Measurements from ENCODE around the gene HDGFL2.

HDGFL2 gene

DNA sequence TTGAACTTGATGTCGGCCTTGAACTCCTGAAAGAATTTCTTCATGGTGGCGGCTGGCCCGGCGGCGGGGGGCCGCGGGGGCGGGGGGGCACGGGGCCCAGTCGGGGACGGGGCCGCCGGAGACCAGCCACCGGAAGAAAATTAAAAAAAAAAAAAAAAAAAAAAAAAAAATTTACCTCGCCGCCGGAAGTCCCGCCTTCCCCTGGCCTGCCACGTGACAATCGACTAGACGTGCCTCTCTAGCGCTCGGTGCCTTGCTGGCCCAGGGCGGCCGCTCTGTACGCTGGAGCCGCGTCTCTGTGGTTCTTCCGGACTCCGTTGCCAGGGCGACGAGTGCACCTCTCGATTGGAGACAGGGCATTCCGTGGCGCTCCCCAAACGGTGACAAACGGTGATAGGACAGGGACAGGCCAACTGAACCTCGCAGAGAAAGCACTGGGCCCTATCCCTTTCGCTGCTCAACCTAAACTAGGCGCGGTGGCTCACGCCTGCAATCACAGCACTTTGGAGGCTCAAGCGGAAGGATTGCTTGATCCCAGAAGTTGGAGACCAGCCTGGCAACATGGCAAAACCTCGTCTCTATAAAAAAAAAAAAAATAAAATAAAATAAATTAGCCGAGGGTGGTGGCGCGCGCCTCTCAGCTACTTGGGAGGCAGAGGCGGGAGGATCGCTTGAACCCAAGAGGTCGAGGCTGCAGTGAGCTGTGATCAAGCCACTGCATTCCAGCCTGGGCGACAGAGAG, 14.3 kb upstream of the HDGFL2 start, which contains the start of gene UBXN6:
Gene UBXN6, minus strand, starts transcription at position 141 of the 742 bp plus-strand sequence. Its CDS starts 97 bp downstream, at position 44.
- Mint-ChIP-seq H3K9me3 (no peaks in the 10 kb centered on the region), H3K36me3 (ENCODE audit: low read depth) (peaks cover 4% of the 10 kb centered on the region), H3K4me1 (peaks cover 21% of the 10 kb centered on the region), H3K27ac (peak within 1 kb of the TSS; percentile 99), H3K27me3 (ENCODE audit: low read depth) (no peaks in the 10 kb centered on the region), H3K4me3 (peak within 1 kb of the TSS; percentile 96 to 98 (median 96))
- no peak for TF ChIP-seq CTCF (IDR thresholded peaks at IDR 0.05; ENCODE audit: unreplicated experiment in 3 of 3)

DNA sequence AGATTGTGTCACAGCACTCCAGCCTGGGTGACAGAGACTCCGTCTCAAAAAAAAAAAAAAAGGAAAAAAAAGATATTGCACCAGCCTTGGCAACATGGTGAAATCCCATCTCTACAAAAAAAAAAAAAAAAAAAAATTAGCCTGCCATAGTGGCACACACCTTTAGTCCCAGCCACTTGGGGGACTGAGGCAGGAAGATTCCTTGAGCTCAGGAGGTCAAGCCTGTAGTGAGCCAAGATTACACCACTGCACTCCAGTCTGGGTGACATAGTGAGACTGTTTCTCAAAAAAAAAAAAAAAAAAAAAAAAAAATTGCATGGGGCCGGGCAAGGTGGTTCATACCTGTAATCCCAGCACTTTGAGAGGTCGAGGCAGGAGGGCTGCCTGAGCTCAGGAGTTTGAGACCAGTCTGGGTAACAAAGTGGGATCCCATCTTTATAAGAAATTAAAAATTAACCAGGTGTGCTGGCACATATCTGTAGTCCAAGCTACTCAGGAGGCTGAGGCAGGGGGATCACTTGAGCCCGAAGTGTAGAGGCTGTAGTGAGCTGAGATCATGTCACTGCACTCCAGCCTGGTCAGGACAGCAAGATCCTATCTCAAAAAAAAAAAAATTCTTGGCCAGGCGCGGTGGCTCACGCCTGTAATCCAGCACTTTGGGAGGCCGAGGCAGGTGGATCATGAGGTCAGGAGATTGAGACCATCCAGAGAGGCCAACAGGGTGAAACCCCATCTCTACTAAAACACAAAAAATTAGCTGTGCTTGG, 7.1 kb upstream of the HDGFL2 start:
- TF ChIP-seq CTCF (IDR thresholded peaks at IDR 0.05; ENCODE audit: unreplicated experiment in 3 of 3): no peak
- Mint-ChIP-seq H3K27ac (no peak overlapping the region), H3K4me1 (no peaks in the 10 kb centered on the region), H3K27me3 (ENCODE audit: low read depth) (no peaks in the 10 kb centered on the region), H3K4me3 (no peak overlapping the region), H3K36me3 (ENCODE audit: low read depth) (no peaks in the 10 kb centered on the region), H3K9me3 (no peaks in the 10 kb centered on the region)

DNA sequence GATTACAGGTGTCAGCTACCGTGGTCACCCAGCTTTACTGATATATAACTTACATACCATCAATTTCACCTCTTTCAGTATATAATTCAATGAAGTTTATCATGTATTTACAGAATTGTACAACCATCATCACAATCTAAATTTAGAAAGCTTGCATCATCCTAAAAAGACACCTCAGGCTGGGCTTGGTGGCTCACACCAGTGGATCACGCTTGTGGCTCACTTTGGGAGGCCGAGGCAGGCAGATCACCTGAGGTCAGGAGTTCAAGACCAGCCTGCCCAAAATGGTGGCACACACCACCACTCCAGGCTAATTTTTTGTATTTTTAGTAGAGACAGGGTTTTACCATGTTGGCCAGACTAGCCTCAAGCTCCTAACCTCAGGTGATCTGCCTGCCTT, 4.3 kb upstream of the HDGFL2 start:
- no peak for TF ChIP-seq CTCF (IDR thresholded peaks at IDR 0.05; ENCODE audit: unreplicated experiment in 3 of 3)
- H3K9me3 Mint-ChIP-seq: no peaks in the 10 kb centered on the region
- no peaks in the 10 kb centered on the region for H3K27me3 Mint-ChIP-seq (ENCODE audit: low read depth)
- H3K27ac Mint-ChIP-seq: no peak overlapping the region
- no peaks in the 10 kb centered on the region for H3K36me3 Mint-ChIP-seq (ENCODE audit: low read depth)
- no peak overlapping the region for H3K4me3 Mint-ChIP-seq
- no peaks in the 10 kb centered on the region for H3K4me1 Mint-ChIP-seq

DNA sequence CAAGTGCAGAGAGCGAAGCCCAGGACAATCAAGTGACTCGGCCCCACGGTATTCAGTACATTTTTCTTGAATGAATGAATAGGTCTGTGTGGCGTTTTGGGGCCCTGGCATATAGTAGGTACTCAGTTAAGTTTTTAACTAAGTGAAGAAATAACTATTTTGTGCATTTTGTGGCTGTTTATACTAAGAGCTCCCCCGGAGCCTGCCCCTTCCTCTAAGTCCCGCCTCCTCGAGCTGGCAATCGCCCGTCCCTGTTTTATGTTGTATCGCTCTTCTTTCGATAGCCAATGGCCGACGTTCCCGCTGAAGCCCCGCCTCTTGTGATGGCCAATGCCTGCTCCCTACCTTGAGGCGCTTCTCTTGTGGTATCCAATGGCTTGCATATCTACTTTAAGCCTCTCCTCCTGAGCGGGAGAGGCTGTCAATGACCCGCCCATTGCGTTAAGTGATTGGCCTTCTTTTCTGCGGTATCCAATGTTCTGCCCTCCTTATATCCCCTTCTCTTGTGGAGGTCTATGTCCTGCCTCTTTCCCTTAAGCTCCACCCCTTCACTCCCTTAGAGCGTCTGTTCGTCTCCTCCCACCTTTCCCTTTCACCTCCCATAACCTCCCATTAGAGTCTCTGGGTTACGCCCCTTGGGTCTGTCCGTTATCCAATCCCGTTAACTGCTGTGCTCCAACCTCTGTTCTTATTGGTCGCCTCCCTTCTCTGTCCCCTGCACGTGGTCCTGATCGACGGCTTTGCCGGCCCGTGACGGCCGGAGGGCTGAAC, 509 bp upstream of the HDGFL2 start:
- no peak overlapping the region for H3K4me3 Mint-ChIP-seq
- no peak for TF ChIP-seq CTCF (IDR thresholded peaks at IDR 0.05; ENCODE audit: unreplicated experiment in 3 of 3)
- peaks cover 3% of the 10 kb centered on the region for H3K36me3 Mint-ChIP-seq (ENCODE audit: low read depth)
- no peaks in the 10 kb centered on the region for H3K27me3 Mint-ChIP-seq (ENCODE audit: low read depth)
- H3K4me1 Mint-ChIP-seq: peaks cover 8% of the 10 kb centered on the region
- H3K27ac Mint-ChIP-seq: no peak overlapping the region
- H3K9me3 Mint-ChIP-seq: no peaks in the 10 kb centered on the region

DNA sequence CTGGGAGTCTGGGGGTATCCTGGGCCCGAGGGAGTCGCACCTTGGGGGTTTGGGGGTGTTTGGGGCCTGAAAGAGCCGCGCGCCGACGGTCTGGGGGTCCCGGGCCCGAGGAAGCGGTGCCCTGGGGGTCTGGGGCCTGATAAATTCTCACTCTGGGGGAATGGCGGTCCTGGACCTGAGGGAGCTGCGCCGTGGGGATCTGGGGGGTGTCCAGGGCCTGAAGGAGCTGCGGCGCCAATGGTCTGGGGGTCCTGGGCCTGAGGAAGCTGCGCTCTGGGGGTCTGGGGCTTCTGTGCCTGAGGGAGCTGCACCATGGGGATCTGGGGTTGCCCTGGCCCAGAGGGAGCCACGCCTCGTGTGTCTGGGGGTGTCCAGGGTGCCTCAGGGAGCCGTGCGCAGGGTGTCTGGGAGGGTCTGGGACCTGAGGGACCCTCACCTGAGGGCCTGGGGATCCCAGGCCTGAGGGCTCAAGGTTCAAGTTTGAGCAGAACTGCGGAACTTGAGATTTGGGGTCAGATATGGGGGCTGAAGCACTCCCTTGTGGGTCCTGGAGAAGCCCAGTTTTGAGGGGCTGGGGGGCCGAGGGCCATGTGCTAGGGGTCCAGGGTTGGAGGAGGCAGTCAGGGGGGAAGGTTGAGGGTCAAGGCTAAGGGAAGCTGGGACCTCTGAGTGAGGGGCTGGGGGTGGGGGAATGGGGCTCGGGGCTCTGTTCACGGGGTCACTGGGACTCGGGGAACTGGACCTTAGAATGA, 1.1 kb downstream of the HDGFL2 start:
- no peak for TF ChIP-seq CTCF (IDR thresholded peaks at IDR 0.05; ENCODE audit: unreplicated experiment in 3 of 3)

More for the DNA sequence above, 1.1 kb downstream of the HDGFL2 start:
- Mint-ChIP-seq H3K4me1 (peaks cover 8% of the 10 kb centered on the region), H3K36me3 (ENCODE audit: low read depth) (peaks cover 19% of the 10 kb centered on the region), H3K27ac (peak overlapping the region; percentile 22 to 91 (median 22)), H3K4me3 (peak overlapping the region; percentile 88 to 90 (median 90)), H3K9me3 (no peaks in the 10 kb centered on the region), H3K27me3 (ENCODE audit: low read depth) (no peaks in the 10 kb centered on the region)
